ENCODE measurements around the gene GLI3. TPM values are rescaled to one million over a fixed set of nuclear protein-coding genes. Genes with fewer than 3 reads are reported as not detected.

Gene GLI3
- total RNA-seq, 1 experiment from 2014 or later = 45.0 TPM

- H2BK20ac ChIP-seq (ENCODE audit: low read depth, low read length, poor library complexity, severe bottlenecking) = no peak overlapping the region
- Mint-ChIP-seq H3K4me3 (no peak overlapping the region), H3K9me3 (no peaks in the 10 kb centered on the region), H3K27me3 (ENCODE audit: low read depth) (no peaks in the 10 kb centered on the region), H3K27ac (no peak overlapping the region), H3K4me1 (peaks cover 9 to 10% of the 10 kb centered on the region in 2 experiments), H3K36me3 (ENCODE audit: insufficient read depth in 1 of 3, low read depth in 3 of 3) (peaks cover 0 to 4% (median 4%) of the 10 kb centered on the region in 3 experiments; a peak in 1 of 7 replicates)
- no peak overlapping the region for H3K18ac ChIP-seq (ENCODE audit: insufficient read length, low read depth, low read length)
- H3T11ph ChIP-seq (ENCODE audit: low read length) = no peak overlapping the region
- no peak overlapping the region for H2BK15ac ChIP-seq (ENCODE audit: low read depth, low read length)
- H2BK5ac ChIP-seq (ENCODE audit: insufficient read length, low read length) = no peak overlapping the region
- TF ChIP-seq CTCF (conservative IDR thresholded peaks at IDR 0.05) = no peak
- H2AFZ ChIP-seq (ENCODE audit: low read length) = no peak overlapping the region
- H2BK12ac ChIP-seq (ENCODE audit: insufficient read length, low read depth, low read length) = no peak overlapping the region
- no peaks in the 10 kb centered on the region for H3K9me3 ChIP-seq (ENCODE audit: control insufficient read depth, low read depth, low read length)
- no peak overlapping the region for H3K14ac ChIP-seq (ENCODE audit: insufficient read depth, low read length)
- no peak overlapping the region for H3K4ac ChIP-seq (ENCODE audit: low read depth, low read length)
- H3K9ac ChIP-seq (ENCODE audit: extremely low read depth, insufficient read length, low read length) = no peak overlapping the region
- H4K91ac ChIP-seq (ENCODE audit: insufficient read length, low read depth, low read length) = no peak overlapping the region
- WGBS (ENCODE audit: extremely low coverage, insufficient read length, low lambda C conversion rate) = no CpG with 5 or more reads among the region's 2 CpGs
- H4K20me1 ChIP-seq (ENCODE audit: control insufficient read depth, insufficient read depth, insufficient read length) = no peaks in the 10 kb centered on the region
- no peak for DNase-seq
- no peaks in the 10 kb centered on the region; the same call in 1 of the 2 replicates for H3K79me2 ChIP-seq (ENCODE audit: insufficient read depth, low read length)
- no peak overlapping the region for H4K8ac ChIP-seq (replicated peaks; ENCODE audit: insufficient read length, low read depth, low read length)
- no peak overlapping the region for H3K56ac ChIP-seq (ENCODE audit: insufficient read length, low read depth, low read length)
- no peak overlapping the region for H4K5ac ChIP-seq (ENCODE audit: insufficient read length, low read depth, low read length)
- H3K23me2 ChIP-seq (ENCODE audit: insufficient read length, low read depth, low read length, poor library complexity, severe bottlenecking) = no peaks in the 10 kb centered on the region
- no peak overlapping the region for H3K23ac ChIP-seq (ENCODE audit: insufficient read length, low read depth, low read length)
- no peaks in the 10 kb centered on the region for H3K27me3 ChIP-seq (ENCODE audit: insufficient read depth, low read length)
- H3K27ac ChIP-seq (ENCODE audit: insufficient read length, low read depth, low read length) = no peak overlapping the region
- H2AK5ac ChIP-seq (ENCODE audit: insufficient read length, low read length) = no peak overlapping the region
- no peaks in the 10 kb centered on the region for H3K4me1 ChIP-seq (ENCODE audit: insufficient read depth, low read length)
- no peak overlapping the region for H2BK120ac ChIP-seq (ENCODE audit: low read depth, low read length, poor library complexity, severe bottlenecking)
- peaks cover 3% of the 10 kb centered on the region for H3K79me1 ChIP-seq (ENCODE audit: insufficient read depth, low read depth, low read length, poor library complexity, severe bottlenecking)
- H3K4me2 ChIP-seq (ENCODE audit: insufficient read depth, insufficient read length, low read length) = no peak overlapping the region
Measured at GRCh38 chr7:42167206-42167605, 69.8 kb downstream of the GLI3 start.
